HepG2 (cell line): ENCODE results near the gene MAP3K4. TPM values are rescaled to one million over a fixed set of nuclear protein-coding genes. Genes with fewer than 3 reads are reported as not detected.
A peak's percentile ranks its signal among the peaks of the same experiment; 100 is the strongest.

Source experiments
- ATAC-seq: fragments of 200-7000 bp; cut with Tn5 transposase; 3 replicates; pipeline ENCODE4 v1.9.1; 2020; ENCODE audit warnings: mild to moderate bottlenecking, moderate library complexity
- BruUV-seq: library from RNA; stranded (reverse); fragments of 400-500 nt; replicated peaks from 2 replicates; lab custom pipeline; 2021; lab: Mats Ljungman, UMichigan
- CTCF ChIA-PET: fragments of 300-600 bp; formaldehyde crosslinking; extraction: SDS; loops from one replicate; lab custom pipeline; 2021; ENCODE audit warnings: low total read pairs, inconsistent platforms, low intra/inter-chr PET ratio; lab: Yijun Ruan, JAX
- POLR2A ChIA-PET: fragments of 350-600 bp; sonication (Branson Sonifier 250); formaldehyde crosslinking; loops from one replicate; lab custom pipeline; 2020; ENCODE audit warnings: antibody characterized with exemption, inconsistent platforms; lab: Yijun Ruan, JAX
- DNase-seq: peaks from one replicate; pipeline ENCODE4 v3.0.0-alpha.2; 2015; ENCODE audit warnings: low spot score
- FAIRE-seq: peaks from 3 replicates; lab custom pipeline; 2011; peaks lifted over from hg19 to GRCh38; lab: Jason Lieb, UNC
- H2AFZ ChIP-seq: one replicate; pipeline ENCODE4 v1.6.1; 2011; ENCODE audit warnings: low read length, inconsistent platforms
- H3K27ac ChIP-seq: fragments of 300-600 bp; 3 replicates; pipeline ENCODE4 v1.8.0; 2011; ENCODE audit warnings: mixed run types, mild to moderate bottlenecking, mixed read lengths, low read length, inconsistent platforms; ENCODE audit not compliant: insufficient read depth; ENCODE audit errors: extremely low read length
- H3K27me3 ChIP-seq, 2 experiments: fragments of 200-600 bp in 1 of 2; 2 replicates in 1 of 2; 3 replicates in 1 of 2; pipeline versions ENCODE4 v1.6.0 to v1.8.0; 2011; ENCODE audit warnings: low read length in 2 of 2, mild to moderate bottlenecking in 2 of 2, moderate library complexity in 2 of 2, inconsistent platforms in 1 of 2; ENCODE audit not compliant: insufficient read depth in 2 of 2, control insufficient read depth in 1 of 2
- H3K36me3 ChIP-seq, 2 experiments: fragments of 200-600 bp in 1 of 2; replicated peaks in 1 of 2; 2 replicates in 1 of 2; 3 replicates in 1 of 2; pipeline versions ENCODE4 v1.5.1 to v1.8.0; 2011; ENCODE audit warnings: low read length in 2 of 2, inconsistent platforms in 1 of 2; ENCODE audit not compliant: insufficient read depth in 2 of 2, control insufficient read depth in 1 of 2
- H3K4me1 ChIP-seq: 2 replicates; pipeline ENCODE4 v1.5.1; 2012; ENCODE audit warnings: low read length, inconsistent platforms; ENCODE audit not compliant: insufficient read depth
- H3K4me2 ChIP-seq: 2 replicates; pipeline ENCODE4 v1.6.0; 2011; ENCODE audit warnings: low read depth, low read length, inconsistent platforms
- H3K4me3 ChIP-seq, 3 experiments: fragments of 200-600 bp in 1 of 3; sonication (generic), shearing (Covaris generic) in 1 of 3; replicated peaks in 1 of 3; 2 replicates each; pipeline ENCODE4 v1.5.1; 2011 to 2016; ENCODE audit warnings: low read length in 3 of 3, inconsistent platforms in 2 of 3, low read depth in 2 of 3, mild to moderate bottlenecking in 2 of 3, control low read depth in 1 of 3, mixed read lengths in 1 of 3; ENCODE audit not compliant: insufficient read depth in 1 of 3
- H3K79me2 ChIP-seq: one replicate; pipeline ENCODE4 v1.6.1; 2011; ENCODE audit warnings: low read length, inconsistent platforms; ENCODE audit not compliant: insufficient read depth
- H3K9ac ChIP-seq: 2 replicates; pipeline ENCODE4 v1.6.0; 2011; ENCODE audit warnings: mild to moderate bottlenecking, low read depth, low read length, inconsistent platforms; ENCODE audit not compliant: insufficient read depth
- H3K9me3 ChIP-seq: 2 replicates; pipeline ENCODE4 v1.5.1; 2012; ENCODE audit warnings: mild to moderate bottlenecking, low read length
- H4K20me1 ChIP-seq: 2 replicates; pipeline ENCODE4 v1.6.0; 2011; ENCODE audit warnings: inconsistent platforms, mild to moderate bottlenecking, low read length, moderate library complexity; ENCODE audit not compliant: insufficient read depth
- BCL6 ChIP-seq: IDR thresholded peaks from 2 replicates; pipeline ENCODE4 v1.6.1; 2016; ENCODE audit warnings: missing genetic modification reagents, missing compliant biosample characterization
- ELK4 ChIP-seq: sonication (generic); formaldehyde crosslinking; IDR thresholded peaks from 2 replicates; pipeline ENCODE4 v1.9.0; 2021; ENCODE audit warnings: missing genetic modification reagents, borderline replicate concordance
- GATAD1 ChIP-seq: IDR thresholded peaks from 2 replicates; pipeline ENCODE4 v1.6.1; 2016; ENCODE audit warnings: missing genetic modification reagents, missing compliant biosample characterization
- MLLT10 ChIP-seq: sonication (generic); formaldehyde crosslinking; IDR thresholded peaks from 2 replicates; pipeline ENCODE4 v1.4.0; 2020; ENCODE audit warnings: missing genetic modification reagents
- SRSF1 ChIP-seq: fragments of 200-400 bp; formaldehyde crosslinking; optimal IDR thresholded peaks from 2 replicates; pipeline ENCODE3; 2017; ENCODE audit warnings: mild to moderate bottlenecking, low read depth, low read length, moderate library complexity
- TCF7L2 ChIP-seq: IDR thresholded peaks from 2 replicates; pipeline ENCODE4 v1.6.1; 2011; ENCODE audit warnings: mild to moderate bottlenecking, low read depth, low read length, moderate library complexity
- THAP11 ChIP-seq: IDR thresholded peaks from 2 replicates; pipeline ENCODE4 v1.6.1; 2016; ENCODE audit warnings: missing biosample characterization, missing genetic modification reagents
- ZNF124 ChIP-seq: sonication (generic); formaldehyde crosslinking; IDR thresholded peaks from 2 replicates; pipeline ENCODE4 v1.4.0; 2020; ENCODE audit warnings: missing genetic modification reagents
- ZNF792 ChIP-seq: IDR thresholded peaks from 2 replicates; pipeline ENCODE4 v1.6.1; 2016
- WGBS: methylation state at CpG from one replicate; pipeline ENCODE4 v1.1.6; 2017; ENCODE audit warnings: low lambda C conversion rate; 5-methylcytosine and 5-hydroxymethylcytosine counted together
- in situ Hi-C: cut with HindIII; loops from 2 replicates; pipeline ENCODE4 v1.10.0; 2017; ENCODE audit warnings: low pct_unique_long_range_greater_than_20kb; ENCODE audit not compliant: extremely low pct_ligation_motif_present
- intact Hi-C: fragments of 100-400 bp; cut with micrococcal nuclease; formaldehyde crosslinking; loops from one replicate; pipeline ENCODE4 v1.10.0; 2022; ENCODE audit not compliant: unreplicated experiment
- polyA plus RNA-seq, 8 experiments: library from polyadenylated mRNA; depleted of rRNA in 3 of 8; stranded (reverse) in 7 of 8; unstranded in 1 of 8; fragments of >200 nt; fragmentation: Illumina TruSeq in 4 of 8; extraction: Trizol in 4 of 8; gene quantifications; 2 replicates each; pipeline versions ENCODE4 v1.2.1 to v1.2.3, GENCODE V29; 2011 to 2016; ENCODE audit warnings: low read depth in 4 of 8, missing spikeins in 1 of 8, mixed read lengths in 1 of 8; ENCODE audit not compliant: insufficient read depth in 1 of 8
- total RNA-seq, 5 experiments: library from RNA; depleted of rRNA; stranded (reverse); fragments of >200 nt; fragmentation: Illumina TruSeq; extraction: Trizol; gene quantifications; 2 replicates each; pipeline ENCODE4 v1.2.3, GENCODE V29; 2016; ENCODE audit warnings: low read depth in 1 of 5

Gene MAP3K4
- total and polyA plus RNA-seq, 2 of the 13 experiments (the other 11 are each of a cell fraction or from before 2014, with no cell fraction given), result 12.9 to 33.6 TPM

- Histone ChIP-seq H2AFZ (no peak overlapping the region), H3K27ac (no peak overlapping the region), H3K4me1 (peaks cover 25% of the 10 kb centered on the region), H4K20me1 (peaks cover 7% of the 10 kb centered on the region), H3K4me2 (peak overlapping the region; percentile 98), H3K27me3 (peaks cover 0 to 13% of the 10 kb centered on the region in 2 experiments; a peak in 2 of 5 replicates), H3K4me3 (peak overlapping the region; percentile 94 to 96 (median 96); a peak in 3 of 6 replicates)
- FAIRE-seq (no peak), DNase-seq (no peak)
- in situ Hi-C loops, result no loop called here
- CTCF ChIA-PET, result interaction anchor here (2.2 kb wide), 1 partner anchor 62 kb away, joined by 7 read pairs; no protein-coding TSS in a partner anchor
- no TSS peak for BruUV-seq
- TF ChIP-seq GATAD1 (CRISPR knock-in tag) (0 out of 2 replicates have a peak, but pooled peaks have one; percentile 5), SRSF1 (no peak), ZNF792 (CRISPR knock-in tag) (0 out of 2 replicates have a peak, but pooled peaks have one; percentile 0), ZNF124 (no peak), BCL6 (0 out of 2 replicates have a peak, but pooled peaks have one; percentile 3), THAP11 (0 out of 2 replicates have a peak, but pooled peaks have one; percentile 8)
- TF ChIP-seq, all 625 proteins: peak for 4
- Histone ChIP-seq H3K36me3 (no peaks in the 10 kb centered on the region), H3K9ac (peak overlapping the region; percentile 85), H3K9me3 (no peaks in the 10 kb centered on the region), H3K79me2 (peaks cover 58% of the 10 kb centered on the region)
- no peak for ATAC-seq
- intact Hi-C loops, result loop anchor here (1.0 kb wide), 3 partner anchors 8 to 382 kb away; no protein-coding TSS in a partner anchor
- POLR2A ChIA-PET, result interaction anchor here (0.8 to 1.0 kb wide), 3 partner anchors 9 to 62 kb away, joined by 3 read pairs; no protein-coding TSS in a partner anchor
Measured at GRCh38 chr6:160992980-160993314, 1.4 kb downstream of the MAP3K4 start.

- Histone ChIP-seq H3K4me2 (no peak overlapping the region), H3K4me3 (no peak overlapping the region), H4K20me1 (peaks cover 10% of the 10 kb centered on the region), H3K27ac (no peak overlapping the region), H3K4me1 (peaks cover 37% of the 10 kb centered on the region), H3K36me3 (no peaks in the 10 kb centered on the region), H3K79me2 (peaks cover 75% of the 10 kb centered on the region), H3K9ac (no peak overlapping the region), H3K27me3 (no peaks in the 10 kb centered on the region; a peak in 1 of 5 replicates), H3K9me3 (no peaks in the 10 kb centered on the region), H2AFZ (no peak overlapping the region)
- in situ Hi-C loops, result no loop called here
- BruUV-seq, result no TSS peak
- 87% methylated on average over 1 of the region's 1 CpG for WGBS
- DNase-seq (no peak), FAIRE-seq (no peak), ATAC-seq (no peak)
- ChIA-PET CTCF (no interaction called here), POLR2A (no interaction called here)
- no peak for TF ChIP-seq MLLT10
- no peak for TF ChIP-seq ELK4 (CRISPR knock-in tag)
- TF ChIP-seq TCF7L2, result no peak
- intact Hi-C loops, result no loop called here
Measured at GRCh38 chr6:160995271-160995670, 3.7 kb downstream of the MAP3K4 start.
